OCI-LY7 (cell line): ENCODE data around the gene CORO2B. TPM values are rescaled to one million over a fixed set of nuclear protein-coding genes. Genes with fewer than 3 reads are reported as not detected.
A peak's percentile ranks its signal among the peaks of the same experiment; 100 is the strongest.

Source experiments
- Bru-seq: library from RNA; stranded (reverse); fragments of 400-500 nt; gene quantifications from one replicate; lab custom pipeline; 2021; lab: Mats Ljungman, UMichigan
- BruChase-seq, 2 experiments: library from RNA; stranded (reverse); fragments of 400-500 nt; gene quantifications; one replicate each; lab custom pipeline; 2021; lab: Mats Ljungman, UMichigan
- BruUV-seq: library from RNA; stranded (reverse); fragments of 400-500 nt; replicated peaks from 2 replicates; lab custom pipeline; 2021; lab: Mats Ljungman, UMichigan
- CTCF ChIA-PET: fragments of 300-600 bp; sonication (Branson Sonifier 250); formaldehyde crosslinking; loops from one replicate; lab custom pipeline; 2022; ENCODE audit warnings: antibody characterized with exemption; ENCODE audit not compliant: unreplicated experiment; lab: Charles Lee
- POLR2A ChIA-PET: fragments of 300-600 bp; sonication (Branson Sonifier 250); formaldehyde crosslinking; loops from one replicate; lab custom pipeline; 2022; ENCODE audit warnings: antibody characterized with exemption; lab: Charles Lee
- DNase-seq: peaks from one replicate; pipeline ENCODE4 v3.0.0-alpha.2; 2015; ENCODE audit warnings: low spot score
- H2AFZ ChIP-seq: fragments of 200-600 bp; sonication (generic), shearing (Covaris generic); 2 replicates; pipeline ENCODE4 v1.6.1; 2014; ENCODE audit warnings: mild to moderate bottlenecking, antibody characterized with exemption, low read length, moderate library complexity
- H3K27ac ChIP-seq: fragments of 200-600 bp; sonication (generic); 2 replicates; pipeline ENCODE4 v1.5.1; 2014; ENCODE audit warnings: mixed run types, low read depth, mild to moderate bottlenecking, moderate library complexity, low read length, inconsistent platforms; ENCODE audit not compliant: poor library complexity, severe bottlenecking
- H3K36me3 ChIP-seq: fragments of 200-600 bp; sonication (generic); 2 replicates; pipeline ENCODE4 v1.6.1; 2014; ENCODE audit warnings: mild to moderate bottlenecking, antibody characterized with exemption, low read length, moderate library complexity, mixed read lengths; ENCODE audit not compliant: insufficient read depth
- H3K4me1 ChIP-seq: fragments of 200-600 bp; sonication (generic); 2 replicates; pipeline ENCODE4 v1.5.1; 2014; ENCODE audit warnings: mild to moderate bottlenecking, low read length; ENCODE audit not compliant: insufficient read depth, poor library complexity, severe bottlenecking
- H3K4me2 ChIP-seq: fragments of 200-600 bp; sonication (generic); 2 replicates; pipeline ENCODE4 v1.6.1; 2014; ENCODE audit warnings: mild to moderate bottlenecking, low read length
- H3K4me3 ChIP-seq: fragments of 200-600 bp; sonication (generic); 2 replicates; pipeline ENCODE4 v1.5.1; 2014; ENCODE audit warnings: mild to moderate bottlenecking, low read depth, low read length; ENCODE audit not compliant: poor library complexity, severe bottlenecking
- H3K79me2 ChIP-seq: fragments of 200-600 bp; sonication (generic); 2 replicates; pipeline ENCODE4 v1.6.1; 2016; ENCODE audit warnings: low read depth, mild to moderate bottlenecking, low read length, moderate library complexity, mixed read lengths; ENCODE audit not compliant: insufficient read depth
- H3K9me2 ChIP-seq: fragments of 200-600 bp; sonication (generic); 2 replicates; pipeline ENCODE4 v1.6.1; 2016; ENCODE audit warnings: mild to moderate bottlenecking, low read length, mixed read lengths; ENCODE audit not compliant: insufficient read depth
- H3K9me3 ChIP-seq: fragments of 200-600 bp; sonication (generic); 2 replicates; pipeline ENCODE4 v1.6.1; 2014; ENCODE audit warnings: mild to moderate bottlenecking, mixed run types, low read length, mixed read lengths
- H4K20me1 ChIP-seq: fragments of 200-600 bp; sonication (generic); 2 replicates; pipeline ENCODE4 v1.6.1; 2014; ENCODE audit warnings: mild to moderate bottlenecking, antibody characterized with exemption, low read length, moderate library complexity, mixed read lengths; ENCODE audit not compliant: insufficient read depth
- EZH2phosphoT487 ChIP-seq: fragments of 200-600 bp; sonication (generic); IDR thresholded peaks from 2 replicates; pipeline ENCODE4 v1.6.1; 2018; ENCODE audit warnings: low read depth, borderline replicate concordance, mild to moderate bottlenecking, mixed run types, antibody characterized with exemption, low read length, moderate library complexity, mixed read lengths
- intact Hi-C: fragments of 100-400 bp; cut with micrococcal nuclease; formaldehyde crosslinking; loops from one replicate; pipeline ENCODE4 v1.10.0; 2022; ENCODE audit not compliant: unreplicated experiment
- long read RNA-seq: library from polyadenylated mRNA; stranded (forward); transcript quantifications from one replicate; pipeline ENCODE4 v2.0.0, GENCODE V29; 2022
- total RNA-seq, 2 experiments: library from RNA; depleted of rRNA in 1 of 2; stranded (reverse); fragments of >200 nt in 1 of 2; shearing (Covaris generic) in 1 of 2; gene quantifications; 2 replicates each; pipeline ENCODE4 v1.2.3, GENCODE V29; 2014 to 2022
- TF ChIP-seq, protein P1 (sequence below): fragments of 200-600 bp; sonication (generic); conservative IDR thresholded peaks from 2 replicates; pipeline ENCODE4 v1.5.1; 2014; ENCODE audit warnings: mild to moderate bottlenecking, antibody characterized with exemption, low read length, moderate library complexity, mixed read lengths

The CORO2B gene
- total RNA-seq (2014; rRNA removed; shearing (Covaris generic)) (11.3 and 12.5 TPM in 2 replicates), total RNA-seq (2022) (7.4 and 10.5 TPM in 2 replicates), Bru-seq, nascent RNA (percentile 58 among the genes with signal in this experiment), BruChase-seq, experiment 1, labeled RNA remaining after a 6-hour chase (percentile 57 among the genes with signal in this experiment), BruChase-seq, experiment 2, labeled RNA remaining after a 2-hour chase (percentile 57 among the genes with signal in this experiment)
- long read RNA-seq, transcript CORO2B-204 (12 exons, 3,566 nt): major isoform, 6 of 16 reads
- long read RNA-seq, partial matches to known transcripts: 8 of 16 reads
- long read RNA-seq, other reads (novel, unspliced or antisense): 2 of 16 reads

DNA sequence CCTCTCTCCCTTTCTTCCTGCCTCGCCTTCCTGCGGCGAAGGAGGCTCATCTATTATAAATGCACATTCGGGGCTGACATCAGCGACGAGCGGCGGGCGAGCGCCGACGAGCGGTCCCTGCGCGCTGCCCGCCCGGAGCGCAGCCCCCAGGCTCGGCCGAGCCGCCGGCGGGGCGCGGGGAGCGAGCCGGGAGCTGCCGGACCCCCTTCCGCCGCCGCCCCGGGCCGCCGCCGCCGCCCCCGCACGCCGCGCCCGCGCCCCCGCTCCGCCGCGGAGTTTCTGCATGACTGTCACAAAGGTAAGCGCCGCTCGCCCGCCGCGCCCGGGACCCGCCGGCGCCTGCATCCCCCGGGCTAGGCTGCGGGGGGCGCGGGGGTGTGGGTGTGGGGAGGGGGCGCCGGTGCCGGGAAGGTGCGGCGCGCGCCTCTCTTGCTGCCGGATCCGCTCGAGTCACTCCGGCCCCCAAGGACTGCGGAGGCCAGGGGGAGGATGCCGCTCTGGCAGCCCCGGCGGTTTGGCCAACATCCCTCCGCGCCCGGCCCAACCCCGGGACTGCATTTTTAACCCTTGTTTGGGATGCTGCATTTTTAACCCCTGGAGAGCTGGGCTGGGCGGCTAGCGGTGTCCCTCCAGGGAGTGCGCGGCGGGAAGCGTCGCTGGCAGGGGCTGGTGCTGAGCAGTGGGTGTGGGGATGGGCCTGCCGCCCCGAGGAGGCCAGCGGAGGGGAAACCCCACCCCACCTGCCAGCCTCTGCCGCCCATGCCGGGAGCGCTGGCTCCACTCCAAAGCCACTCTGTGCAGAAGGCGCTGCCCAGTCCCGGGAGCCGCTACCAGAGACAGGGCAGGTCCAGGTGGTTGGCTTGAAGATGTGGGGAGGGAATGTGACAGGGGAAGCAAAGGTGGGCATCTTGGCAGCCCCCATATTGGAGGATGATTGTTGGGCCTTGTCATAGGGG lies at the start of gene CORO2B:
Gene CORO2B (plus strand): TSS at position 14 of the 956 bp plus-strand sequence. CDS start 270 bp downstream, at position 284.
- peak; percentile 65 for DNase-seq
- intact Hi-C loops: loop anchor here (1.0 kb wide), 3 partner anchors 20 to 95 kb away; no protein-coding TSS in a partner anchor
- CTCF ChIA-PET: no interaction called here
- H3K36me3 ChIP-seq: no peaks in the 10 kb centered on the region; the same call in 1 of the 2 replicates
- peak within 1 kb of the TSS; percentile 85 for H3K4me2 ChIP-seq
- peaks cover 33% of the 10 kb centered on the region; the same call in 1 of the 2 replicates for H3K79me2 ChIP-seq
- peak within 1 kb of the TSS; percentile 77 for H3K4me3 ChIP-seq
- no peaks in the 10 kb centered on the region for H3K9me2 ChIP-seq
- no peak for TF ChIP-seq EZH2phosphoT487
- peak within 1 kb of the TSS; percentile 72 for H3K27ac ChIP-seq
- peaks cover 80% of the 10 kb centered on the region for H3K4me1 ChIP-seq
- POLR2A ChIA-PET: interaction anchor here (1.2 kb wide), 1 partner anchor 52 kb away, joined by 4 read pairs; no protein-coding TSS in a partner anchor
- BruUV-seq: no TSS peak
- no peaks in the 10 kb centered on the region for H3K9me3 ChIP-seq
- H4K20me1 ChIP-seq: no peaks in the 10 kb centered on the region
- peak within 1 kb of the TSS; percentile 41; the same call in 1 of the 2 replicates for H2AFZ ChIP-seq

DNA sequence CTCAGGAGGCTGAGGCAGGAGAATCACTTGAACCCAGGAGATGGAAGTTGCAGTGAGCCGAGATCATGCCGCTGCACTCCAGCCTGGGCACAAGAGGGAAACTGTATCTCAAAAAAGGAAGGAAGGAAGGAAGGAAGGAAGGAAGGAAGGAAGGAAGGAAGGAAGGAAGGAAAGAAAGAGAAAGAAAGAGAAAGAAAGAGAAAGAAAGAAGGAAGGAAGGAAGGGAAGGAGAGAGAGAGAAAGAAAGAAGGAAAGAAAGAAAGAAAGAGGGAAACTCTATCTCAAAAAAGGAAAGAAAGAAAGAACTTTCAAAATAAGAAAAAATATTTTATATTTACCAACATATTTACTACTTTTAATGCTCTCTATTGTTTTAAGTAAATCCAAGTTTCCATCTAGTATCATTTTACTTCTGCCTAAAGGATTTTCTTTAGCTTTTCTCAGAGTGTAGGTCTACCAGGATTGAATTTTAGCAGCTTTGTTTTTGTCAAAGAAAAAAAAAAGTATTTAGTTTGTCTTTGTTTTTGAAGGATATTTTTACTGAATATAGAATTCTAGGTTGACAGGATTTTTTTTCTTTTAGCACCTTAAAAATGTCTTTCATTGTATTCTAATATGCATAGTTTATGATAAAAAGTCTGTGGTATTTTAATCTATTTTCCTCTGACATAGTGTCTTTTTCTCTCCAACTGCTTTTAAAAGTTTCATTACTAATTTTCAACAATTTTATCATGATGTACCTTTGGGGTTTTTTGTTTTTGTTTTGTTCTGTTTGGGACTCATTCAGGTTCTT lies 47.2 kb upstream of the CORO2B start:
- POLR2A ChIA-PET: no interaction called here
- intact Hi-C loops: no loop called here
- no TSS peak for BruUV-seq

More for the DNA sequence above, 47.2 kb upstream of the CORO2B start:
- no peak overlapping the region for H3K27ac ChIP-seq
- H3K9me2 ChIP-seq: no peaks in the 10 kb centered on the region
- no peak overlapping the region for H2AFZ ChIP-seq
- H3K79me2 ChIP-seq: no peaks in the 10 kb centered on the region
- peaks cover 4% of the 10 kb centered on the region; the same call in 1 of the 2 replicates for H3K9me3 ChIP-seq
- H3K4me2 ChIP-seq: no peak overlapping the region
- CTCF ChIA-PET: no interaction called here
- DNase-seq: no peak
- no peaks in the 10 kb centered on the region for H3K36me3 ChIP-seq
- no peak overlapping the region for H3K4me3 ChIP-seq
- H4K20me1 ChIP-seq: no peaks in the 10 kb centered on the region
- H3K4me1 ChIP-seq: no peaks in the 10 kb centered on the region
- no peak for TF ChIP-seq EZH2phosphoT487
- TF ChIP-seq, protein P1, sequence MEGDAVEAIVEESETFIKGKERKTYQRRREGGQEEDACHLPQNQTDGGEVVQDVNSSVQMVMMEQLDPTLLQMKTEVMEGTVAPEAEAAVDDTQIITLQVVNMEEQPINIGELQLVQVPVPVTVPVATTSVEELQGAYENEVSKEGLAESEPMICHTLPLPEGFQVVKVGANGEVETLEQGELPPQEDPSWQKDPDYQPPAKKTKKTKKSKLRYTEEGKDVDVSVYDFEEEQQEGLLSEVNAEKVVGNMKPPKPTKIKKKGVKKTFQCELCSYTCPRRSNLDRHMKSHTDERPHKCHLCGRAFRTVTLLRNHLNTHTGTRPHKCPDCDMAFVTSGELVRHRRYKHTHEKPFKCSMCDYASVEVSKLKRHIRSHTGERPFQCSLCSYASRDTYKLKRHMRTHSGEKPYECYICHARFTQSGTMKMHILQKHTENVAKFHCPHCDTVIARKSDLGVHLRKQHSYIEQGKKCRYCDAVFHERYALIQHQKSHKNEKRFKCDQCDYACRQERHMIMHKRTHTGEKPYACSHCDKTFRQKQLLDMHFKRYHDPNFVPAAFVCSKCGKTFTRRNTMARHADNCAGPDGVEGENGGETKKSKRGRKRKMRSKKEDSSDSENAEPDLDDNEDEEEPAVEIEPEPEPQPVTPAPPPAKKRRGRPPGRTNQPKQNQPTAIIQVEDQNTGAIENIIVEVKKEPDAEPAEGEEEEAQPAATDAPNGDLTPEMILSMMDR: no peak
